ENCODE results near the gene SGPP2. TPM values are rescaled to one million over a fixed set of nuclear protein-coding genes. Genes with fewer than 3 reads are reported as not detected.
A peak's percentile ranks its signal among the peaks of the same experiment; 100 is the strongest.

Gene SGPP2
- total and polyA plus RNA-seq, 2 experiments from 2014 or later: 0.08 TPM; not detected in 1

DNA sequence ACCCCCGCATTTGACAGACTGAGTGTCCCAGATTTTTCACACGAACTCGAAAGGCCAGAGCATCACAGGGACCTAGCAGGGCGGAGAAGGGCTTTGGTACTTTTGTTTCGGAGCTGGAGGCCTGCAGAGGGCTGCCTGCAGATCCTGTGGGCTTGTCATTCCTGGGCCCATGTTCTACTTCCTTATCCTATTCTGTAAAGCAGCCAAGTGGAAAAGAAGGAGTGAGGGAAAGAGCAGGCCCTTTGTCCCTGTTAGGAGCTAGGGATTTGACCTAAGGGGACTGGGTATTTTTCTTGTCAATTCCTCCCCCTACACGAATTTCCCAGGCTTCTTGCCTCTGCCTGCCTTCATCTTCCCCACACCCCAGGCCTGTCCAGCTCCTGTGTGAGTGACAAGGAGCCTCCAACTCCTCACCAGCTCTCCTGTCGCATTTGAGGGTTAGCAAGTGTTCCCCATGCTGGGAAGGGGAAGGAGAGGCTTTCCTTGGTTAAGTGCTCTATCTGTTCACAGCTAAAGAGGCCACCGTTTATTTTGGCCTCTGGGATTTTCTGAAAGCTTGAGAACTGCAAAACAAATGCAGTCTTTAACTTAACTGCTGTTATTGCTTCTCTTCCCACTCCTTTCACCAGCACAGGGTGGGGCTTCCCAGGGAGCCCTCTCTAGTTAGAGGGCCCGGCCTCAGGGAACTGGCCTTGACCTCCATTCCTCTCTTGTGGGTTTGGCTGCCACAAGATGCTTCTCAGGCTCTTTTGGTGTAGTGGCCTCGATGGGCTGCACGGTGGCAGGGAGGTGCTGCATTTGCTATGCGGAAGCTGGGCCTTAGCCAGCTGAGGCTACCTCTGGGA lies 61.2 kb downstream of the SGPP2 start:
- Mint-ChIP-seq H3K4me1 (no peaks in the 10 kb centered on the region; the same call in 2 of the 3 replicates), H3K27ac (no peak overlapping the region), H3K9me3 (no peaks in the 10 kb centered on the region), H3K27me3 (ENCODE audit: insufficient read depth, low read depth, poor library complexity) (peaks cover 8% of the 10 kb centered on the region), H3K4me3 (no peak overlapping the region), H3K36me3 (ENCODE audit: low read depth) (no peaks in the 10 kb centered on the region)
- no peak for TF ChIP-seq ZNF331 (CRISPR knock-in tag; IDR thresholded peaks at IDR 0.05; ENCODE audit: low read depth)
- no peak for TF ChIP-seq EZH2phosphoT487 (IDR thresholded peaks at IDR 0.05; ENCODE audit: unreplicated experiment)
- TF ChIP-seq EZH2 (IDR thresholded peaks at IDR 0.05; ENCODE audit: low read depth, unreplicated experiment): no peak
- TF ChIP-seq, protein P1, sequence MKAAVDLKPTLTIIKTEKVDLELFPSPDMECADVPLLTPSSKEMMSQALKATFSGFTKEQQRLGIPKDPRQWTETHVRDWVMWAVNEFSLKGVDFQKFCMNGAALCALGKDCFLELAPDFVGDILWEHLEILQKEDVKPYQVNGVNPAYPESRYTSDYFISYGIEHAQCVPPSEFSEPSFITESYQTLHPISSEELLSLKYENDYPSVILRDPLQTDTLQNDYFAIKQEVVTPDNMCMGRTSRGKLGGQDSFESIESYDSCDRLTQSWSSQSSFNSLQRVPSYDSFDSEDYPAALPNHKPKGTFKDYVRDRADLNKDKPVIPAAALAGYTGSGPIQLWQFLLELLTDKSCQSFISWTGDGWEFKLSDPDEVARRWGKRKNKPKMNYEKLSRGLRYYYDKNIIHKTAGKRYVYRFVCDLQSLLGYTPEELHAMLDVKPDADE (IDR thresholded peaks at IDR 0.05): no peak
- TF ChIP-seq, protein P2, sequence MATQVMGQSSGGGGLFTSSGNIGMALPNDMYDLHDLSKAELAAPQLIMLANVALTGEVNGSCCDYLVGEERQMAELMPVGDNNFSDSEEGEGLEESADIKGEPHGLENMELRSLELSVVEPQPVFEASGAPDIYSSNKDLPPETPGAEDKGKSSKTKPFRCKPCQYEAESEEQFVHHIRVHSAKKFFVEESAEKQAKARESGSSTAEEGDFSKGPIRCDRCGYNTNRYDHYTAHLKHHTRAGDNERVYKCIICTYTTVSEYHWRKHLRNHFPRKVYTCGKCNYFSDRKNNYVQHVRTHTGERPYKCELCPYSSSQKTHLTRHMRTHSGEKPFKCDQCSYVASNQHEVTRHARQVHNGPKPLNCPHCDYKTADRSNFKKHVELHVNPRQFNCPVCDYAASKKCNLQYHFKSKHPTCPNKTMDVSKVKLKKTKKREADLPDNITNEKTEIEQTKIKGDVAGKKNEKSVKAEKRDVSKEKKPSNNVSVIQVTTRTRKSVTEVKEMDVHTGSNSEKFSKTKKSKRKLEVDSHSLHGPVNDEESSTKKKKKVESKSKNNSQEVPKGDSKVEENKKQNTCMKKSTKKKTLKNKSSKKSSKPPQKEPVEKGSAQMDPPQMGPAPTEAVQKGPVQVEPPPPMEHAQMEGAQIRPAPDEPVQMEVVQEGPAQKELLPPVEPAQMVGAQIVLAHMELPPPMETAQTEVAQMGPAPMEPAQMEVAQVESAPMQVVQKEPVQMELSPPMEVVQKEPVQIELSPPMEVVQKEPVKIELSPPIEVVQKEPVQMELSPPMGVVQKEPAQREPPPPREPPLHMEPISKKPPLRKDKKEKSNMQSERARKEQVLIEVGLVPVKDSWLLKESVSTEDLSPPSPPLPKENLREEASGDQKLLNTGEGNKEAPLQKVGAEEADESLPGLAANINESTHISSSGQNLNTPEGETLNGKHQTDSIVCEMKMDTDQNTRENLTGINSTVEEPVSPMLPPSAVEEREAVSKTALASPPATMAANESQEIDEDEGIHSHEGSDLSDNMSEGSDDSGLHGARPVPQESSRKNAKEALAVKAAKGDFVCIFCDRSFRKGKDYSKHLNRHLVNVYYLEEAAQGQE (IDR thresholded peaks at IDR 0.05; ENCODE audit: unreplicated experiment): no peak
- TF ChIP-seq, protein P3, sequence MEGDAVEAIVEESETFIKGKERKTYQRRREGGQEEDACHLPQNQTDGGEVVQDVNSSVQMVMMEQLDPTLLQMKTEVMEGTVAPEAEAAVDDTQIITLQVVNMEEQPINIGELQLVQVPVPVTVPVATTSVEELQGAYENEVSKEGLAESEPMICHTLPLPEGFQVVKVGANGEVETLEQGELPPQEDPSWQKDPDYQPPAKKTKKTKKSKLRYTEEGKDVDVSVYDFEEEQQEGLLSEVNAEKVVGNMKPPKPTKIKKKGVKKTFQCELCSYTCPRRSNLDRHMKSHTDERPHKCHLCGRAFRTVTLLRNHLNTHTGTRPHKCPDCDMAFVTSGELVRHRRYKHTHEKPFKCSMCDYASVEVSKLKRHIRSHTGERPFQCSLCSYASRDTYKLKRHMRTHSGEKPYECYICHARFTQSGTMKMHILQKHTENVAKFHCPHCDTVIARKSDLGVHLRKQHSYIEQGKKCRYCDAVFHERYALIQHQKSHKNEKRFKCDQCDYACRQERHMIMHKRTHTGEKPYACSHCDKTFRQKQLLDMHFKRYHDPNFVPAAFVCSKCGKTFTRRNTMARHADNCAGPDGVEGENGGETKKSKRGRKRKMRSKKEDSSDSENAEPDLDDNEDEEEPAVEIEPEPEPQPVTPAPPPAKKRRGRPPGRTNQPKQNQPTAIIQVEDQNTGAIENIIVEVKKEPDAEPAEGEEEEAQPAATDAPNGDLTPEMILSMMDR (conservative IDR thresholded peaks at IDR 0.05; ENCODE audit: low read depth in 2 of 2): no peak
- no peak for TF ChIP-seq STAT1 (IDR thresholded peaks at IDR 0.05; ENCODE audit: unreplicated experiment)
- TF ChIP-seq JUNB (IDR thresholded peaks at IDR 0.05; ENCODE audit: unreplicated experiment): no peak
- no peak for TF ChIP-seq NANOG (IDR thresholded peaks at IDR 0.05; ENCODE audit: borderline replicate concordance)
- TF ChIP-seq ZNF114 (CRISPR knock-in tag; IDR thresholded peaks at IDR 0.05): no peak
- TF ChIP-seq, protein P4, sequence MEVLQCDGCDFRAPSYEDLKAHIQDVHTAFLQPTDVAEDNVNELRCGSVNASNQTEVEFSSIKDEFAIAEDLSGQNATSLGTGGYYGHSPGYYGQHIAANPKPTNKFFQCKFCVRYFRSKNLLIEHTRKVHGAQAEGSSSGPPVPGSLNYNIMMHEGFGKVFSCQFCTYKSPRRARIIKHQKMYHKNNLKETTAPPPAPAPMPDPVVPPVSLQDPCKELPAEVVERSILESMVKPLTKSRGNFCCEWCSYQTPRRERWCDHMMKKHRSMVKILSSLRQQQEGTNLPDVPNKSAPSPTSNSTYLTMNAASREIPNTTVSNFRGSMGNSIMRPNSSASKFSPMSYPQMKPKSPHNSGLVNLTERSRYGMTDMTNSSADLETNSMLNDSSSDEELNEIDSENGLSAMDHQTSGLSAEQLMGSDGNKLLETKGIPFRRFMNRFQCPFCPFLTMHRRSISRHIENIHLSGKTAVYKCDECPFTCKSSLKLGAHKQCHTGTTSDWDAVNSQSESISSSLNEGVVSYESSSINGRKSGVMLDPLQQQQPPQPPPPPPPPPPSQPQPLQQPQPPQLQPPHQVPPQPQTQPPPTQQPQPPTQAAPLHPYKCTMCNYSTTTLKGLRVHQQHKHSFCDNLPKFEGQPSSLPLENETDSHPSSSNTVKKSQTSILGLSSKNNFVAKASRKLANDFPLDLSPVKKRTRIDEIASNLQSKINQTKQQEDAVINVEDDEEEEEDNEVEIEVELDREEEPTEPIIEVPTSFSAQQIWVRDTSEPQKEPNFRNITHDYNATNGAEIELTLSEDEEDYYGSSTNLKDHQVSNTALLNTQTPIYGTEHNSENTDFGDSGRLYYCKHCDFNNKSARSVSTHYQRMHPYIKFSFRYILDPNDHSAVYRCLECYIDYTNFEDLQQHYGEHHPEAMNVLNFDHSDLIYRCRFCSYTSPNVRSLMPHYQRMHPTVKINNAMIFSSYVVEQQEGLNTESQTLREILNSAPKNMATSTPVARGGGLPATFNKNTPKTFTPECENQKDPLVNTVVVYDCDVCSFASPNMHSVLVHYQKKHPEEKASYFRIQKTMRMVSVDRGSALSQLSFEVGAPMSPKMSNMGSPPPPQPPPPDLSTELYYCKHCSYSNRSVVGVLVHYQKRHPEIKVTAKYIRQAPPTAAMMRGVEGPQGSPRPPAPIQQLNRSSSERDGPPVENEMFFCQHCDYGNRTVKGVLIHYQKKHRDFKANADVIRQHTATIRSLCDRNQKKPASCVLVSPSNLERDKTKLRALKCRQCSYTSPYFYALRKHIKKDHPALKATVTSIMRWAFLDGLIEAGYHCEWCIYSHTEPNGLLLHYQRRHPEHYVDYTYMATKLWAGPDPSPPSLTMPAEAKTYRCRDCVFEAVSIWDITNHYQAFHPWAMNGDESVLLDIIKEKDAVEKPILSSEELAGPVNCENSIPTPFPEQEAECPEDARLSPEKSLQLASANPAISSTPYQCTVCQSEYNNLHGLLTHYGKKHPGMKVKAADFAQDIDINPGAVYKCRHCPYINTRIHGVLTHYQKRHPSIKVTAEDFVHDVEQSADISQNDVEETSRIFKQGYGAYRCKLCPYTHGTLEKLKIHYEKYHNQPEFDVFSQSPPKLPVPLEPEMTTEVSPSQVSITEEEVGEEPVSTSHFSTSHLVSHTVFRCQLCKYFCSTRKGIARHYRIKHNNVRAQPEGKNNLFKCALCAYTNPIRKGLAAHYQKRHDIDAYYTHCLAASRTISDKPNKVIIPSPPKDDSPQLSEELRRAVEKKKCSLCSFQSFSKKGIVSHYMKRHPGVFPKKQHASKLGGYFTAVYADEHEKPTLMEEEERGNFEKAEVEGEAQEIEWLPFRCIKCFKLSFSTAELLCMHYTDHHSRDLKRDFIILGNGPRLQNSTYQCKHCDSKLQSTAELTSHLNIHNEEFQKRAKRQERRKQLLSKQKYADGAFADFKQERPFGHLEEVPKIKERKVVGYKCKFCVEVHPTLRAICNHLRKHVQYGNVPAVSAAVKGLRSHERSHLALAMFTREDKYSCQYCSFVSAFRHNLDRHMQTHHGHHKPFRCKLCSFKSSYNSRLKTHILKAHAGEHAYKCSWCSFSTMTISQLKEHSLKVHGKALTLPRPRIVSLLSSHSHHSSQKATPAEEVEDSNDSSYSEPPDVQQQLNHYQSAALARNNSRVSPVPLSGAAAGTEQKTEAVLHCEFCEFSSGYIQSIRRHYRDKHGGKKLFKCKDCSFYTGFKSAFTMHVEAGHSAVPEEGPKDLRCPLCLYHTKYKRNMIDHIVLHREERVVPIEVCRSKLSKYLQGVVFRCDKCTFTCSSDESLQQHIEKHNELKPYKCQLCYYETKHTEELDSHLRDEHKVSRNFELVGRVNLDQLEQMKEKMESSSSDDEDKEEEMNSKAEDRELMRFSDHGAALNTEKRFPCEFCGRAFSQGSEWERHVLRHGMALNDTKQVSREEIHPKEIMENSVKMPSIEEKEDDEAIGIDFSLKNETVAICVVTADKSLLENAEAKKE (CRISPR knock-in tag; IDR thresholded peaks at IDR 0.05): no peak
- no peak for TF ChIP-seq CREB1 (CRISPR knock-in tag; IDR thresholded peaks at IDR 0.05; ENCODE audit: low read depth)
- DNase-seq (ENCODE audit: low spot score): no peak
- Histone ChIP-seq H3K27ac (ENCODE audit: low read depth) (no peak overlapping the region), H4K20me1 (replicated peaks; ENCODE audit: insufficient read depth) (no peaks in the 10 kb centered on the region), H3K4me3 (no peak overlapping the region), H3K36me3 (ENCODE audit: insufficient read depth) (no peaks in the 10 kb centered on the region), H3K27me3 (ENCODE audit: insufficient read depth) (peaks cover 31% of the 10 kb centered on the region), H3K4me1 (ENCODE audit: insufficient read depth) (no peaks in the 10 kb centered on the region), H2AFZ (no peak overlapping the region), H3K9me2 (ENCODE audit: insufficient read depth) (no peaks in the 10 kb centered on the region), H3K79me2 (replicated peaks; ENCODE audit: insufficient read depth) (no peaks in the 10 kb centered on the region), H3K4me2 (no peak overlapping the region), H3F3A (replicated peaks; ENCODE audit: low read depth) (no peaks in the 10 kb centered on the region)
- peak; percentile 65 for ATAC-seq
